Right atrium auricular region (tissue), 2 donors: Measurements from ENCODE around the gene RAP1GAP. TPM values are rescaled to one million over a fixed set of nuclear protein-coding genes. Genes with fewer than 3 reads are reported as not detected.
A peak's percentile ranks its signal among the peaks of the same experiment; 100 is the strongest.

Experiments
- DNase-seq: peaks from one replicate; pipeline ENCODE4 v3.0.0-alpha.2; 2019; ENCODE audit warnings: low spot score
- H3K27ac ChIP-seq, 2 donors: fragments of 200-600 bp; sonication (generic); 1 replicate in 1 of 2; 2 replicates in 1 of 2; pipeline ENCODE4 v1.5.1; 2016 to 2019
- H3K27me3 ChIP-seq, 2 donors: fragments of 200-600 bp; sonication (generic); one replicate each; pipeline versions ENCODE4 v1.5.1 to v1.6.0; 2017 to 2019
- H3K36me3 ChIP-seq: fragments of 200-600 bp; sonication (generic); one replicate; pipeline ENCODE4 v1.5.1; 2016
- H3K4me1 ChIP-seq, 2 donors: fragments of 200-600 bp; sonication (generic); one replicate each; pipeline versions ENCODE4 v1.5.1 to v1.6.0; 2017 to 2019
- H3K4me3 ChIP-seq, 2 donors: fragments of 200-600 bp; sonication (generic); 1 replicate in 1 of 2; 2 replicates in 1 of 2; pipeline ENCODE4 v1.5.1; 2017 to 2019; ENCODE audit warnings: mild to moderate bottlenecking in 1 of 2, moderate library complexity in 1 of 2
- H3K9me3 ChIP-seq, 2 donors: fragments of 200-600 bp; sonication (generic); one replicate each; pipeline ENCODE4 v1.5.1; 2019
- total RNA-seq, 2 donors: library from RNA; depleted of rRNA; stranded (reverse); fragments of >200 nt; gene quantifications; one replicate each; pipeline ENCODE4 v1.1.0, GENCODE V29; 2016
- TF ChIP-seq, protein P1 (sequence below), 2 donors: fragments of 200-600 bp; sonication (generic); IDR thresholded peaks; one replicate each; pipeline ENCODE4 v1.5.1; 2019; ENCODE audit warnings: antibody characterized with exemption in 2 of 2

Gene RAP1GAP
- total RNA-seq, 2 donors from 2014 or later = 4.0 to 8.4 TPM

- DNase-seq = no peak
- H3K4me3 ChIP-seq = peak overlapping the region; percentile 21 to 53
- H3K27me3 ChIP-seq = no peaks in the 10 kb centered on the region
- TF ChIP-seq, protein P1, sequence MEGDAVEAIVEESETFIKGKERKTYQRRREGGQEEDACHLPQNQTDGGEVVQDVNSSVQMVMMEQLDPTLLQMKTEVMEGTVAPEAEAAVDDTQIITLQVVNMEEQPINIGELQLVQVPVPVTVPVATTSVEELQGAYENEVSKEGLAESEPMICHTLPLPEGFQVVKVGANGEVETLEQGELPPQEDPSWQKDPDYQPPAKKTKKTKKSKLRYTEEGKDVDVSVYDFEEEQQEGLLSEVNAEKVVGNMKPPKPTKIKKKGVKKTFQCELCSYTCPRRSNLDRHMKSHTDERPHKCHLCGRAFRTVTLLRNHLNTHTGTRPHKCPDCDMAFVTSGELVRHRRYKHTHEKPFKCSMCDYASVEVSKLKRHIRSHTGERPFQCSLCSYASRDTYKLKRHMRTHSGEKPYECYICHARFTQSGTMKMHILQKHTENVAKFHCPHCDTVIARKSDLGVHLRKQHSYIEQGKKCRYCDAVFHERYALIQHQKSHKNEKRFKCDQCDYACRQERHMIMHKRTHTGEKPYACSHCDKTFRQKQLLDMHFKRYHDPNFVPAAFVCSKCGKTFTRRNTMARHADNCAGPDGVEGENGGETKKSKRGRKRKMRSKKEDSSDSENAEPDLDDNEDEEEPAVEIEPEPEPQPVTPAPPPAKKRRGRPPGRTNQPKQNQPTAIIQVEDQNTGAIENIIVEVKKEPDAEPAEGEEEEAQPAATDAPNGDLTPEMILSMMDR (IDR thresholded peaks at IDR 0.05) = no peak
- no peak overlapping the region for H3K27ac ChIP-seq
- H3K4me1 ChIP-seq = peaks cover 0 to 10% of the 10 kb centered on the region in 2 donors
- H3K36me3 ChIP-seq = no peaks in the 10 kb centered on the region
- H3K9me3 ChIP-seq = no peaks in the 10 kb centered on the region
These were observed 16.8 kb downstream of the RAP1GAP start for GRCh38 chr1:21652101-21652936.

DNA sequence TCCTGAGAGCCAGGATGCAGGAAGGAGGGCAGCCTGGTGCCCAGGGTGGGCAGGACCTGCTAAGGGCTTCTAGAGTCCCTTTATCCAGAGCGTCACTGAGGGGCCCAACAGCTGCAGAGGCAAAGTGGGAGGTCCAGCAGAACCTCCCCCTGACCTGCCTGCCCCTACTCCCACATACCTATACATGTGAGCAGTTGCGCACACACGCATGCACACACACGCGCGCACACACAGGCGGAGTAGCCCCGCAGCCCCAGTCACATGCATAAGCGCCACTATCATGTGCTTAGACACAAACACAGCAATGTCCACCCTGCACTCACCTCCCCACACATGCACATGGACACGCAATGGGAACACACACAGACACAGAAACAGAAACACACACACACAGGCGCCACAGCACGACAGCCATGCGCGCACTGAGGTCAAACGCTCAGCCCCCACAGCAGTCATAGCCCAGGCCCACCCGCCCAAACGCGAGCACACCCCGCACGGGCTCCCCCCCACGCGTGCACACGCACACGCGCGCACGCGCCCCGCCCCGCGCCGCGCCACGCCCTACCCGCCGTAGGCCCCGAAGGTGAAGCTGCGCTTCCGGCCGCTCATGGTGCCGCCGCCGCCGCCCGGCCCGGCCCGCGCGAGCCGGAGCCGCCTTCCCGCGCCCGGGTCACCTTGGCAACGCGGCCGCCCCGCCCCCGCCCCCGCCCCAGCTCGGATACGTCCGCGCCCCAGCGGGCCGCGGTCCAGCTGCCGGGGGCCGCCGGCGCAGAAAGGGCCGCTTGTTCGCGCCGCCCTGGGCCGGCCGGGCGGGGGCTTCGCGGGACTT is 17.7 kb downstream of the RAP1GAP start:
- no peaks in the 10 kb centered on the region for H3K27me3 ChIP-seq
- no peaks in the 10 kb centered on the region for H3K36me3 ChIP-seq
- peaks cover 0 to 10% of the 10 kb centered on the region in 2 donors for H3K4me1 ChIP-seq
- TF ChIP-seq, protein P1 (IDR thresholded peaks at IDR 0.05) = no peak
- H3K4me3 ChIP-seq = peak overlapping the region; percentile 32 to 53
- H3K27ac ChIP-seq = no peak overlapping the region
- no peaks in the 10 kb centered on the region for H3K9me3 ChIP-seq
- no peak for DNase-seq

DNA sequence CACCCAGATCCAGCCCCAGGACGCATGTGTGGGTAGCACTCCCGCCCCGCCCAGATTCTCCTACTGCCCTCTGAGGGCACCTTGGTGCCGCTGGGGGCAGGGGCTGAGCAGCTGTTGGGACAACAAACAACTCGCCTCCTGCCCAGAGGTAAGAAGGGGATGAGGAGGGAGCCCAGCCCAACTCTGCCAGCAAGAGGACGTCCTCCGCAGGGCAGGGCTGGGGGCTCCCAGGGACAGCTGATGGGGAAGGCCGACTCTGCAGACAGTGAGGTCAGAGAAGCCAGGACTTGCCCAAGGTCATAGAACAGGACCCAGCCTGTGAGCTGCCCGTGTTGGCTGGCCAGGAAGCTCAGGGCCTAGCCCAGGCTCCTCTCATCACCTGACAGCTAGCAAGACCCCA is 18.8 kb downstream of the RAP1GAP start:
- Histone ChIP-seq H3K36me3 (no peaks in the 10 kb centered on the region), H3K4me3 (no peak overlapping the region), H3K27ac (no peak overlapping the region), H3K4me1 (peaks cover 0 to 10% of the 10 kb centered on the region in 2 donors), H3K27me3 (no peaks in the 10 kb centered on the region), H3K9me3 (no peaks in the 10 kb centered on the region)
- DNase-seq = no peak
- TF ChIP-seq, protein P1 (IDR thresholded peaks at IDR 0.05) = no peak

GRCh38 chr1:21649315-21649714 is 19.8 kb downstream of the RAP1GAP start:
- no peak for DNase-seq
- H3K4me3 ChIP-seq = no peak overlapping the region
- peaks cover 0 to 10% of the 10 kb centered on the region in 2 donors for H3K4me1 ChIP-seq
- H3K36me3 ChIP-seq = no peaks in the 10 kb centered on the region
- H3K27me3 ChIP-seq = no peaks in the 10 kb centered on the region
- H3K27ac ChIP-seq = no peak overlapping the region
- TF ChIP-seq, protein P1 (IDR thresholded peaks at IDR 0.05) = no peak
- no peaks in the 10 kb centered on the region for H3K9me3 ChIP-seq

- H3K9me3 ChIP-seq = no peaks in the 10 kb centered on the region
- TF ChIP-seq, protein P1 (IDR thresholded peaks at IDR 0.05) = no peak
- no peak overlapping the region for H3K27ac ChIP-seq
- no peaks in the 10 kb centered on the region for H3K27me3 ChIP-seq
- DNase-seq = no peak
- no peaks in the 10 kb centered on the region for H3K36me3 ChIP-seq
- H3K4me1 ChIP-seq = peaks cover 0 to 10% of the 10 kb centered on the region in 2 donors
- no peak overlapping the region for H3K4me3 ChIP-seq
These were observed 20.4 kb downstream of the RAP1GAP start for GRCh38 chr1:21648791-21649190.
